ENCODE results near the gene NTM.
A peak's percentile ranks its signal among the peaks of the same experiment; 100 is the strongest.

NTM gene

DNA sequence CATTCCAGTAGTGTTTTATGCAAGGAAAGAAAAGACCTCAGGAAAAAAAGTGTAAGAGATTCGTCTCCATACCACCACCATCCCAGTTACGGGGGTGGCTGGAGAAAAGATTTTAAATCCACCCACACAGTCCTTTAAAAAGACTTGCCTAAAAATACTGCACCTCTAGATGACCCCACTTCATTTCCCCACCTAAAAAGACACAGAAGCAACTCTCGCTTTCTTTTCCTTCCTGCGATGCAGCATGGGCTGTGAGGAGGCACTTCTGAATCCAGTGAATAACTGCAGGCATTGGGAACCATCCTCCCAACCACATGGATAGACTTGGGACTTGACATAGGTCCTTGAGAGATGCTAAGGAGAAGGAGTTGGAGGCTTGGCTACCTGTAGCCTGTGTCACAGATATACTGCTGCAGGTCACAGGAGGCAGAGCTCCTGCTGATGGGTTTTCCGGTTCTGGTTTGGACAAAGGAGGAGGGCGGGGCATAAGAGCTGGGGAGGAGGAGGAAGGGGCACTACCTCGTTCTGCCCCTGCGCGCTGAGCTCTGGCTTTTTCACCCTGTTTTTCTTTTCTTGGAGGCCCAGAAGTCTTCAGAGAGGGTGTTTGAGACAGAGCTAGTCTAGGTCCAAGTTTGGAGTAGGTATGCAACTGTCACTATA lies 285.9 kb downstream of the NTM start:
- DNase-seq, result no peak

DNA sequence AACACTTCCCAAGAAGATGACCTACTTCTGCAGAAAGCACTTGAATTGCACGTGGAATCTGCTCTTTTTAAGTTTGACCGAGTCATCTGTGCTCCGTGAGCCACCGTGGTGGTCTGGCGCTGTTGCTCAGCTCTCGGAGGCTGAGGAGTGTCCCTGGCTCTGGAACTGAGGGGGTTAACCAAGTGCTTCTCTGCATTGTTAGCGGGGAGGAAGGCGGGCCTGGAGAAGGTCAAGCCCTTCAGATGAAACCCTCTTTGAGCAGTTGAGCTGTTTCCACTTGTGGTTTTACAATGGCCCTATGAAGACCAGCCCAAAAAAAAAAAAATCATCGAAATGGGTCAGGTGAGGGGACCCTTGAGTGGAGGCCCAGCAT lies 286.4 kb downstream of the NTM start:
- DNase-seq, result no peak

DNA sequence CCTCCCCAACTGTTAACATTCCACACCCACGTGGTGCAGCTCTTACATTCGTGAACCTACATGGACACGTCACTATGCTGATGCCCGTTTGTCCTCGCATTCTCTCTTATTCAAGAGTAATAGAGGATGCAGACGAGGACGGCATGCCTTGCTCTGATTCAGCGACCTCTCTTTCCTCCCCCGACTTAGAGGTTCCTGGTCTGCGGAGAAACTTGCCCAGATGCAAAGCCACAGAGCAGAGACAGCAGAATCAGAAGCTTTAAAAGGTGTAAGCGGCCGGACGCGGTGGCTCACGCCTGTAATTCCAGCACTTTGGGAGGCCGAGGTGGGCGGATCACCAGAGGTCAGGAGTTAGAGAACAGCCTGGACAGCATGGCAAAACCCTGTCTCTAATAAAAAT lies 288.0 kb downstream of the NTM start:
- DNase-seq, result no peak

DNA sequence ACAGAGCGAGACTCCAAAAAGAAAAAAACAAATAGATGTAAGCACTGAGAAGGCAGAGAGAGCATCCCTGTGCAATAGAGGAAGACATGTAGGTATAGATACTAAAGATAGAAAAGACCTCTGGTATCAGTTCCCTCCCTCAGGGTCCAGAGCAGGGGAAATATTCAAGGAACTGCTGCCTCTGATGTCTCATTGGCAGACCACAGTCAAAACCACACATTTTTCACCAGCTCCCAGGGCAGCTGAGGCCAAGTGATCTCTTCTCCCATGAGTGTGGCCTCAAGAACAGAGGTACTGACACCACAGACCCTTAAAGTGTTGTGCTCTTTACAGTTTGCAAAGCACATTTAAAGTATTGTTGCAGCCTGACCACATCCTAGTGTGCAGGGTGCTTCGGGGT lies 288.5 kb downstream of the NTM start:
- DNase-seq, result no peak

DNA sequence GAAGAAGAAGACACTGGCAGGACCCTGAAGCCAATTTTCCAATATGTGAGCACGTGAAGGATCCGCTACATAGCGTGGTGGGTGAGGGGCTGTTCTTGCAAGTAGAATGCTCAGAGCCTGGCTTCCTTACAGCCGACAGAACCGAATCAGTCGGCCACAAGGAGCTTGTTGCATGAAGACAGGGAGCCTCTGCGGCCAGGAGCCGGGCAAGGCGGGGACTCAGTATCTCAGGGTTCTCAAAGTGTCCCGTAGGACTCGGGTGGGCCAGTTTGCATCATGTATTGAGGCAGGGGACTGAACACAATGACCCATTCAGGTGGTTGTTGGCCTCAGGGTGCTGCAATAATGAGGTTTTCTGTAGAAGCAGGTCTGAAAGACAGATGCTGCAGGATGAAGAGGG lies 289.5 kb downstream of the NTM start:
- no peak for DNase-seq

DNA sequence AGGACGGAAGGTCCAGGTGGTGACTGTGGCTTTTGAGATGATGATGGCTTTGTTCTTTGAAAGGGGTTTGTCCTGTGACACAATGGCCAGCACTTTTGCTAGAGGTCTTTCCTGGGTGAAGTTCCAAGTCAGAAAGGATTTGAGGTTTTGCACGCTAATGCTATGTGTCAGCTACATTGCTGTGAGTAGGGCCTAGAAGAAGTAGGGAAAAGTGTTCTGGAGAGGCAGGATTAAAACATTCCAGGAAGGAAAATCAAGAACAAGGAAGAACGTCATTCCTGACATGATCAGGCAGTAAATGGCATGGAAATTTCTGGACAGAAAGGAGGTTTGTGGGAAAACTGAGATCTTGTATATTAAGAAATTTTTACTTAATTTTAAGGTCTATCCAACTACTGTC lies 290.7 kb downstream of the NTM start:
- DNase-seq, result no peak

DNA sequence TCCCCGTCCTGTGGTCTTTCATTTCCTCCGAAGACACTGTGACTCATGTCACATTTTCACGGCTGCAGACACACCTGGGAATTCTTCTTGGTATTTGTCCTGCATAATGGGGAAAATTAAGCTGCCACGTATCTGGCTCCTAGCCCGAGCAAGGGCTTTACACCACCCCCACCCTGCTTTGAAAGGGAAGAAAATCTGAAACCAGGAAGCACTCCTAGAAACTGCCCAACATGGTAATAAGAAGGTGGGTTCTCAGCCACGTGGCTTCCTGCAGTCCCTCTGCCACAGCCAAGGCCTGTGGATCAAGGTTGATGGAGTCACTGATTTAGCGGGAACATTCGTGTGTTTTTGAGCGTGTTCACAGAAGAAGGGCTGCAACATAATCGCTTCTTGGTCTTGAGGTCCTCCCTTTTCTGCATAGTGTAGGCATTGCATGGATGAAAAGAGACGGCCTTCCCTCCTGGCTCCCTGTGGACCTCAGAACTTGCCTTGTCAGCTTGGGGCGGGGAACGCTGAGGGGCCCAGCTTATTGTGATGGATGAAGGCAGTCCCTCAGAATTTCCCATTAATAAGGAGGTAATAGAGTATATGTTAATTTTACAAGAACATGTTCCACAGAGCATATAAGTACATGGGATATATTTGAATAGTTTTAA lies 292.0 kb downstream of the NTM start:
- DNase-seq, result no peak

DNA sequence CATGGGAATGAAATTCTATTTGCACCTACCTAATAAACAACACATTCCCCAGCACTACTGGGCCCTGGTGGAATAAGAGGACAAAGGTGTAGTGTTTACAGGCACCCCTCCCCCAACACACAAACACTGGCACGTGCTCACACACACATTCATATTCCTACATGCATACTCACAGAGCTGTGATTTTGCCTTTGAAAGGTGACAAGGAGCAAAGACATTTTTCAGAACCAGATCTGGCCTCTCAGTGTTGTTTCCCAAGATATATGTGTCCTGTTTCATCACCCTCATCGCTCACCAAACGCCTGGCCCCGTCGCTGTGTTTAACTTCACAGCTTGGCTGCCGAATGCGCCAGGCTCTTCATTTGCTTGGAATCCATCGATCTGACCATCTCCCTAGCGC lies 292.6 kb downstream of the NTM start:
- no peak for DNase-seq

DNA sequence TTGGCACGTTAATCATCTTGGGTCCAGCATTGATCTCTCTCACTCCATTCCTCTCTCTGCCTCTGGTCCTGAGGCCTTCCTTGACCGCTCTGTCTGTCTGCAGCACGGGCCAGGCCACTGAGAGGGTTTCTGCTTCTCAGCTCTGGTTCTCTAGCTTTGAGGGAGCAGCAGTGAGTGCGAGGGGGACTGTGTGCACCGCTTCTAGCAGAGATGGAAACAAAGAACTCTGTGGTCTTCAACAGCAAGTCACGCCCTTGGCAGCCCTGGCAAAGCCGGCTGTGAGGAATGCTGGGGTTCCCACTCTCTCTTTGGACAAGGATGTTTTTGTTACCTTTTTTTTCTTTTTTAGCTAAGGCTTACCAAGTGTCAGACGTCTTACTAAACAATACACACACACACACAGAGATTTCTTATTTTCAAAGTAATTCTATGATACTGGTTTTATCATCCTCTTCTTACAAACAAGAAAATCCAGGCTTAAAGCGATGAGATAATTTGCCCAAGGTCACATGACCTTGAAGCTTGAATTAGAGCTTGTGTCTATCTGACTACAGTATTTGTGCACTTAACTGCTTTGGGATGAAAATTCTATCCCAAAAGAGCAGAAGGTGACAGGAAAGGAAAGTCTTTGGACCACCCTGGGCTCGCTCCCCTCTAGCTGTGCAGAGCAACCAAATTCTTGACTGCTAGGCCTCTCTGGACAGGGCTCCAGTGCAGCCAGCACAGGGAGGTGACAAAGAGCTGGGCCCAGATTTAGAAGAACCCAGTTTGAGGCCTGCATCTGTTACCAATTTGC lies 293.2 kb downstream of the NTM start:
- DNase-seq, result no peak

DNA sequence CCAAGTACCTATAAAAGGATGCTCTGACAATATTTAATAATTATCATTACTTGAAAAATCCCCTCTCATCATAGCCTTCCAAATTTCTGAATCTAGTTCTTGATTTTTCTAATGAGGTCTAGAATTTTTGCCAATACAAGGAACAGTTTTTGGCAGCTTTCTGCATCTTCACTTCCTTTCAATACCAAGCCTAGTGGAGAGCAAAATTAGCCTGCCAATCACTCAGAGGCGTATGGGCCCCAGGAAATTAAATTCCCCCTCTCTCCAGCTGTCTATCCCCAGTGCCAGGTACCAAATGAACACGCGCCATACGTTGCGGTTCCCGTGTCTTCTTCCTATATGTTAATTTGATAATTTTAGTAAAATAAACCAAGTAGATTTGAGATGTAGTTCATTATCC lies 293.9 kb downstream of the NTM start:
- DNase-seq, result no peak

DNA sequence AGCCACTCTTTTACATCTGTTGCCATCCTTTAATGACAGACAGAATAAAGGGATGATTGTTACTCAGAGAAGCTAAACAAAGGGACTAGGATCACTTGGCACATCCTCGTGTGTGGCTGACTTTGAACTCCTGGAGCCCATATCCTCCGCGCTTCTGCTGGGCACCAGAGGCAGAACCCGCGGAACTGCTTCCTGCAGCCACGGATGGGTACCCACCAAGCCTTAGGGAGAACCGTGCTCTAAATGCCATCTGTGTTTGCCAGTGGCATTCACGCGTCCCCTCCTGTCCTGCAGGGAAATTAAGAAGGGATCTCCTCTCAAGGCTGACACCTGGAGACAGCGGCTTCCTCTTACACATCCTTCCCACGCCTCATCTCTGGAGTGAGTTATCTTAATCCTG lies 294.4 kb downstream of the NTM start:
- DNase-seq, result no peak

DNA sequence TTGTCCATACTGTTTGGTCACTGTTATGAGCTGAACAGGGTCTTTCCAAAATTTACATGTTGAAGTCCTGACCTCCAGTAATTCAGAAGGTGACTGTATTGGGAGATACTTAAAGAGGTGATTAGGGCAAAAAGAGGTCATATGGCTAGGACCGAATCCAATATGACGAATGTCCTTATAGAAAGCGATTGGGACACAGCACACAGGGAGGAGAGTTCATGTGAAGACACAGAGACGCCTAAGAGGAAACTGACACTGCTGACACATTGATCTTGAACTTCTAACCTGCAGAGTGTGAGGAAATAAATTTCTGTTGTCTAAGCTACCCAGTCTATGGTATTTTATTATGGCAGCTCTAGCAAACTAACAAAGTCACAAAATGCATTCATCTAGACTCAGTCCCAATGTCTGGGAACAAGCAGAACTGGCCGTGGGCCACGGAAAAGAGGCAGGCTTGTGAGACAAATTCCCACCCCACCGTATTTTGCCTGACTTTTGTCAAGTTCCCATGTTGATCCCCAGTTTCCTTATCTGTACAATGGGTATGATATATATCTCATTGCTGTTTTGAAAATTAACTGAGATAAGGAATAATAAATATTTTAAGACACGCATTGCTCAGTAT lies 295.0 kb downstream of the NTM start:
- DNase-seq, result no peak

DNA sequence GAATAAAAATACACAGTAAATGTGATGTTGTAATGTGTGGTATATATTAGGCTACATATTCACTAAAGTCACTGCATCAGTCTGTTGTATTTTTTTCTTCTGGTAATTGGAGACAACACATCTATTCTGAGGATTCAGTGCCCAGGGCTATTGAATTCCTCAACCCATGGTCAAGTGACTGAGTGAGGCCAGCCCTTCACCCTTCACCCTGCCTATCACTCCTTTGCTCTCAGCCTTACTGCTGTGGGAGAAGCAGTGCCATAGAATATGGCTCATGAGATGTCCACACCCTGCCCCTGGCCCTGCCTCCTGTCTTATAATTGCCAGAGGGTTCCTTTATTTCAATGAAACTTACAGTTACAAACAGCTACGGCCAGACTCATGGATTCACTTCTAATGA lies 295.6 kb downstream of the NTM start:
- DNase-seq, result no peak

DNA sequence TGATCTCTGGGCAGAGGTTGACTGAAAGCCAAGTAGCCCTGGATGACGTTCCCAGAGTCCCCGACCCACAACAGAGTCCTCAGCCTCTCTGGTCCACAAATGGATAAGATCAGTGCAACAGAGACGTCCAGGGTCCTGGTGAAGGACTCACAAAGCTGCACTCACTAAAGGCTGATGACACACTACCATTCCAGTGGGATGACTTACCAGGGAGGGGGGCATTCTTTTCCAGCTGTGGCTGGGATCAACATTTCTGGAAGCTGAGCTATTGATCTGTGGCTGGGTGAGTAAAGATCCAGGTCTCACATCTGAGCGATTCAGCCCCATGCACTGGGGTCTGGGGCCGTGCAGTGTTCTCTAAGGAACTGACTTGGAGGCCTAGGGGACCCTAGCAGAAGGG lies 296.2 kb downstream of the NTM start:
- DNase-seq, result no peak

DNA sequence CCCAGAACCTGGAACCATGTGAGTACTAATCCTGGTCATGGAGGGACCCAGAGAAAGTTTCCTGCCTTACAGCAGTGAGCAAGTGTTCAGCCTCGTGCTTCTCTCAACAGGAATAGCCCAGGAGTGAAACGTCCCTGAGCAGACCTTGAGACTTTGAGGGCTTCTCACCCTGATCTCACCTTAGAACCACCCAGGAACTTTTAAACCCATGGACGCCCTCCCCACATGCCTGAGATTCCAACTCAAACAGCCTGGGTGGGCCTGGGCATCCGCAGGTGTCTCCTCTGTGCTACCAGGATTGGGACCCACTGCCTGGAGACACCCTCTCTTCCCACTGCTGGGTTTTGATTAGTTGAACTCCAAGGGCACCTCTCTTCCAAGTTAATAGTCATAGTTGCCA lies 297.2 kb downstream of the NTM start:
- DNase-seq, result no peak

DNA sequence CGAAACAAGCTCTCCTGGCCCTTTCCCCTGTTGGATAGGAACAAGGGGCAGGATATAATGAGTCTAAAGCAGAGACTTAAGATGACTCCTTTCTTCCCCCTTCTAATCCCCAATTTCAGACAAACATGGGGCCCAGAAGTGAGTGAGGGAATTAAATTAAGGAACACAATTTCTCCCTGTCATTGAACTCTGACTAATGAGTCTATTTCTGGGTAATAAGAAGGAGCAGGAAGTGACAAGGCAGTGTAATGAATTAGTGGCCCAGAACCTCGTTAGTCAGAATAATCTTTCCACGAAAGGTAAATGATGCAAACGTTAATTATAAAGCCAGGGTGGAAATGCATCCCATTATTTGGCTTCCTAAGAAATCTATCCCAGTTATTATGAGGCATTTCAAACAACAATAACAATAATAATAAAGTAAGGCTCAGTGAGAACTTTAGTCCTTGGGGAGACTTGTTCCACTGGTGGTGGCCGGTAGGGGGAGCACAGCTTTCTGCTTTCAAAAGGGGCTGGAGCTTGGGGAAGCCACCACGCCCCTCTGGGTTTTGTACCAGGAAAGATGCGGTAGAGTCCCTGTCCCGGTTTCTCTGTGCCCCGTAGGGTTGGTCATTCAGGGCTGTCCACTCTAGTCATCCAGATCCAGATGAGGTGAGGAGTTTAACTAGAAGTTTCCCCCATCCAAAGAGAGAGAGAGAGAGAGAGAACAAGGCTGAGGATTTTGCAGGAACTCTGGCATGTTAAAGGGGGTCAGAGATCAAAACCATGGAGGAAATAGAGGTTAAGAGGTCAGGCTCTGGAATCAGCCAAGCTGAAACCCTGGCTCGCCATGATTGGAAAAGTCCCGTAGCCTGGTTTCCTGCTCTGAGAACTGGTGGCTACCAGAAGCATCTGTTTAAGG lies 298.3 kb downstream of the NTM start:
- peak in 1 of 2 donors; percentile 31 for DNase-seq

DNA sequence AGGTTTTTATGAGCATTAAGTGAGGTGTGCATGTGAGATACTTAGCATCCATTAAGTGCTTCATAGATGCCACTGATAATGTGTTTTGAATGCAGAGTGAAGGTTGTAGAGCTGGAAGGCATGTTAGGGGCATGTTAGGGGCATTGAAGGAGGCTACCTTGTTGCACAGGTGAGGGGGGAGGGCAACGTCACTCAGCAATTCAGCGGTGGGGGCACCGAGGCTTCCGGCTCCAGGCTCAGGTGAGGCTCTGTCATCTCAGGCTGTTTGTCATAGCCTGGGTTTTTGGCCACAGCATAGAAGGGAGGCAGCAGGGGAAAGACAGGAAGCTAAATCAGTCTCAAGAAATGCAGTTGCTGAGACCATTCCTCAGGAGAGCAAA lies 299.0 kb downstream of the NTM start:
- DNase-seq, result no peak

DNA sequence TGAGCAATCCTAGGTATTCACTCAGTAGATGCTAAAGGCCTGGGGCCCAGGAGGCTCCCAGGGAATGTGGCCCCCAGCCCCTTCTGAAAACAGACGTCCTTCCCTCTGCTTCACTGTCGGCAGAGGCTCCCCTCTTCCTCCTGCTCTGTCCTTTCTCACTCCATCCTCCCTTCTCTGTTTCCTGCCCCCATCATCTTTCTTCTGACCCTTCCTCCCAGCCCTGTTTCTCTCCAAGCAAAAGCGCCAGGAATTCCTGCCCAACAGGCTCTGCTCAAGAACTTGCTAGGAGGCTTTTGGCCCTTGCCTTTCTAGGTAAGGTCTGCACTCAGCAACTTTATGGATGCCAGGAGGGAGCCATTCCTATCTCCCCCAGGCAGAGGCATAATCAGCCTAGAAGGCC lies 300.5 kb downstream of the NTM start:
- DNase-seq, result no peak

DNA sequence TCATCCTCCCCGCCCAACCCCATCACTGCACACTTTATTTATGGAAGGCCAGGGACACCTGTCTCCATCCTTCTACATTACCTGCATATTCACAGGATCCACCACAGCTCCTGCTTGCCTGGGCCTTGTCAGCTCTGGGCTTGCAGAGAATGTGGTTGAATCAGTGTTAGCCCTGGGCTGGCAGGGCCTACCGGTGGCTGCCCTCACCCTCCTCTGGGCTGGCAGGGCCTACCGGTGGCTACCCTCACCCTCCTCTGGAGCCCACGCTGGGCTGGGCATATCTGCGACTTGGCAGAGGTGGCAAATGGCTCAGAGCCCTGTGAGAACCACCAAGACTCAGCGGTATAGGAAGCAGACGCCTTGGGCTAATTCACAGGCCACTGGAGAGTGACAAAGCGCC lies 300.9 kb downstream of the NTM start:
- DNase-seq, result no peak

DNA sequence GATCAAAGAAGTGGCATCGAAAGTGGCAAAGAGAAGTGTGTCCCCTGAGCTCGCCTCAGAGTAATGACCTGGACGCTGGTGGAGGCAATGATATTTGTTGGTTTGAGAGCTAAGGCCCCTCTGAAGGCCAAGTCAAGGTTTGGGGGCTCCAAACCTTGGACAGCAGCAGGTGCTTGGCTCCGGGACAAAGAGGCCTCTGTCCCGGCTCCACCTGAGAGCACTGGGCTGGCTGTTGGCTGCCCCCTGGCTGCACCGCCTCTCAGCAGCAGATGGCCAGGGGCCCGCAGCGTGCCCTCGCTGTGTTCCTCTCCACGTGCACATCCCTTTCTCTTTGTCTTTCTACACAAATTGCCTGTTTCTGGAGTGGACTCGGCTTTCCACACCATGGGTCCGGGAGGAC lies 301.3 kb downstream of the NTM start:
- DNase-seq, result no peak

DNA sequence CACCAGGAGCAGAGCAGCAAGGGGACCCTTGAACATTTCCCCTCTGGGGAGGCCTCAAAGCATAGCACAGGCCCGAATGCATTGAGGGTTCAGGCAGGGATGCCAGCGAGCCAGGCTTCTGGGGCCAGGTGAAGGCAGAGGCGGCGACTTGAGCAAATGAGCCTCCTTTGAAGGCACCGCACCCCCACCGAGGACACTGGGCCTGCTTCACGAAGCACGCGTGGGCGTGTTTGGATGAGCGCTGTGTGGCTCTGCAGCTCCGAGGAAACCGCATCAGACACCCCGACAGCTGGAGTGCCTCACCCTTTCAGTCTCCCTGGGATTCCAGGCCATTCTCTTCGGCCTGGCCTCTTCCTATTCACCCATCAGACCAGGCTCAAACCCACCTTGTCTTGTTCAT lies 301.8 kb downstream of the NTM start:
- DNase-seq, result no peak

DNA sequence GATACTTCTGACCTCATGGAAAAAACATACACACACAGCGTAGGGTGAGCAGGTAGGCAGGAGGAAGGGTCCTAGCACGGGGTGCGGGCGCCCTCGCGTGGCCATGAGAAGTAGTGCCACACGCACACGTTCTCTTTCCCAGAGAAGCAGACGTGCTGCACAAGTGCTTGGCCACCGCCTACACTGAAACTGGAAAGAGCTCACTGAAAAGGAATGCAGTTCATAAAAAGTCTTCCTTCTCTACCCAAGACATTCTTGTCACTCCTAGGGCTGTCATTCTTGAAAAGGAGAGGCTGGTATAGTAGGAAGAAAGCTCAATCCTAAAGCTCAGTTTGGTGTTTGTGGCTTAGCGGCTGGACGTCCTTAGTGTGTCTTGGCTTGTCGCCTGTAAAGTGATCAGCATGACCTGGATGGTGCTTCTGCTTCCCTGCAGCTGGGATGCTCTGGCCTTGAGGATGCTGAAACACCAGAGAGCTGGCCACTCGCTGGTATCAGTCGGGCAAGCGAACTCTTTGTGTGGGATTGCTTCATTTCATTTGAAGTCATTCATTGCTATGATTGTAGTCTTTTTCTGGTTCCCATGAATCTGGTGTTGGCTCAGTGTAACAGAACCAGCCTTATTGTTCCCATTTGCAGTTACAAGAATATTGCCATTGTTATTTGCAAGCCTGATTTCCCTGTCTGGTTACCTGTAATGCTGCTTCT lies 303.8 kb downstream of the NTM start:
- DNase-seq, result peak; percentile 18 to 21
